ENCODE measurements around the gene ZFYVE9.

The ZFYVE9 gene

GRCh38 chr1:52112489-52112888 is 29.4 kb upstream of the ZFYVE9 start:
- no peak for TF ChIP-seq CTCF (IDR thresholded peaks at IDR 0.05; ENCODE audit: low read depth, low read length)
- Histone ChIP-seq H3K27me3 (no peaks in the 10 kb centered on the region), H3K9me3 (no peaks in the 10 kb centered on the region), H3K4me3 (ENCODE audit: low read depth, low read length) (no peak overlapping the region), H3K36me3 (no peaks in the 10 kb centered on the region), H3K4me1 (no peaks in the 10 kb centered on the region)
- DNase-seq = no peak

GRCh38 chr1:52119301-52120079 is 22.4 kb upstream of the ZFYVE9 start:
- Histone ChIP-seq H3K4me3 (ENCODE audit: low read depth, low read length) (no peak overlapping the region), H3K9me3 (no peaks in the 10 kb centered on the region), H3K27me3 (no peaks in the 10 kb centered on the region), H3K4me1 (no peaks in the 10 kb centered on the region), H3K36me3 (no peaks in the 10 kb centered on the region)
- no peak for DNase-seq
- no peak for TF ChIP-seq CTCF (IDR thresholded peaks at IDR 0.05; ENCODE audit: low read depth, low read length)

- Histone ChIP-seq H3K4me1 (no peaks in the 10 kb centered on the region), H3K36me3 (no peaks in the 10 kb centered on the region), H3K27me3 (no peaks in the 10 kb centered on the region), H3K4me3 (ENCODE audit: low read depth, low read length) (no peak overlapping the region), H3K9me3 (no peaks in the 10 kb centered on the region)
- DNase-seq = no peak
- no peak for TF ChIP-seq CTCF (IDR thresholded peaks at IDR 0.05; ENCODE audit: low read depth, low read length)
Observed at GRCh38 chr1:52122384-52122783, 19.5 kb upstream of the ZFYVE9 start.

GRCh38 chr1:52123622-52124021 is 18.3 kb upstream of the ZFYVE9 start:
- no peak overlapping the region for H3K4me3 ChIP-seq (ENCODE audit: low read depth, low read length)
- no peak for DNase-seq
- no peaks in the 10 kb centered on the region for H3K4me1 ChIP-seq
- no peak for TF ChIP-seq CTCF (IDR thresholded peaks at IDR 0.05; ENCODE audit: low read depth, low read length)
- no peaks in the 10 kb centered on the region for H3K36me3 ChIP-seq
- no peaks in the 10 kb centered on the region for H3K27me3 ChIP-seq
- no peaks in the 10 kb centered on the region for H3K9me3 ChIP-seq

GRCh38 chr1:52125736-52126359 is 16.0 kb upstream of the ZFYVE9 start:
- DNase-seq = no peak
- Histone ChIP-seq H3K4me1 (no peaks in the 10 kb centered on the region), H3K36me3 (no peaks in the 10 kb centered on the region), H3K9me3 (no peaks in the 10 kb centered on the region), H3K4me3 (ENCODE audit: low read depth, low read length) (no peak overlapping the region), H3K27me3 (no peaks in the 10 kb centered on the region)
- TF ChIP-seq CTCF (IDR thresholded peaks at IDR 0.05; ENCODE audit: low read depth, low read length) = no peak
